Measurements from ENCODE around the gene RABGAP1L.

Gene RABGAP1L

DNA sequence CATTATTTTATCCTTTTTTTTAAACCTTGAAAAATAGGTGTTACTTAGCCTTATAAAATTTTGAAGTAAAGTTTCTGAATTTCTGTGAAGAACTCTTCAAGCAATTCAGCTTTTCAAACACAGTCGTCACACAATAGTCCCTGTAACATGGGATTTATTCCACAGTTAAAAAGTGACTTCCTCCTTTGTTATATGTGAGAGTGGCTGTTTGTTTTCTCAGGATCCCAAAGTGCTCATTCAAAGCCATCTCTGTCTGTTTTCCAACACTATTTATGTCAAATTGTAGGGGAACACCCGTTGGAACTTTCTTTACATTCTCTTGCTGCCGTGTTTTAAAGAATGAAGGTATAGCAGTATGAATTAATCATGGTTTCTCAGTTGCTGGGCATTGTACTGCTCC lies 207.6 kb downstream of the RABGAP1L start:
- H3K4me1 ChIP-seq (ENCODE audit: low read depth, poor library complexity, severe bottlenecking) = peaks cover 10% of the 10 kb centered on the region
- TF ChIP-seq, protein P1, sequence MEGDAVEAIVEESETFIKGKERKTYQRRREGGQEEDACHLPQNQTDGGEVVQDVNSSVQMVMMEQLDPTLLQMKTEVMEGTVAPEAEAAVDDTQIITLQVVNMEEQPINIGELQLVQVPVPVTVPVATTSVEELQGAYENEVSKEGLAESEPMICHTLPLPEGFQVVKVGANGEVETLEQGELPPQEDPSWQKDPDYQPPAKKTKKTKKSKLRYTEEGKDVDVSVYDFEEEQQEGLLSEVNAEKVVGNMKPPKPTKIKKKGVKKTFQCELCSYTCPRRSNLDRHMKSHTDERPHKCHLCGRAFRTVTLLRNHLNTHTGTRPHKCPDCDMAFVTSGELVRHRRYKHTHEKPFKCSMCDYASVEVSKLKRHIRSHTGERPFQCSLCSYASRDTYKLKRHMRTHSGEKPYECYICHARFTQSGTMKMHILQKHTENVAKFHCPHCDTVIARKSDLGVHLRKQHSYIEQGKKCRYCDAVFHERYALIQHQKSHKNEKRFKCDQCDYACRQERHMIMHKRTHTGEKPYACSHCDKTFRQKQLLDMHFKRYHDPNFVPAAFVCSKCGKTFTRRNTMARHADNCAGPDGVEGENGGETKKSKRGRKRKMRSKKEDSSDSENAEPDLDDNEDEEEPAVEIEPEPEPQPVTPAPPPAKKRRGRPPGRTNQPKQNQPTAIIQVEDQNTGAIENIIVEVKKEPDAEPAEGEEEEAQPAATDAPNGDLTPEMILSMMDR (conservative IDR thresholded peaks at IDR 0.05; ENCODE audit: low read depth, low read length) = no peak
- H3K4me3 ChIP-seq (IDR thresholded peaks at IDR 0.05; ENCODE audit: insufficient read depth, low read depth, low read length) = no peak overlapping the region
- no peaks in the 10 kb centered on the region for H3K36me3 ChIP-seq (ENCODE audit: insufficient read depth)
- no peak overlapping the region for H3K4me2 ChIP-seq
- no peak overlapping the region for H3K9ac ChIP-seq
- H3K27me3 ChIP-seq (ENCODE audit: insufficient read depth, low read depth) = no peaks in the 10 kb centered on the region
- H2AFZ ChIP-seq (ENCODE audit: low read depth) = no peak overlapping the region
- no peak overlapping the region for H3K27ac ChIP-seq
- H4K20me1 ChIP-seq (ENCODE audit: insufficient read depth) = no peaks in the 10 kb centered on the region
- no peaks in the 10 kb centered on the region for H3K79me2 ChIP-seq (ENCODE audit: insufficient read depth, low read depth)

DNA sequence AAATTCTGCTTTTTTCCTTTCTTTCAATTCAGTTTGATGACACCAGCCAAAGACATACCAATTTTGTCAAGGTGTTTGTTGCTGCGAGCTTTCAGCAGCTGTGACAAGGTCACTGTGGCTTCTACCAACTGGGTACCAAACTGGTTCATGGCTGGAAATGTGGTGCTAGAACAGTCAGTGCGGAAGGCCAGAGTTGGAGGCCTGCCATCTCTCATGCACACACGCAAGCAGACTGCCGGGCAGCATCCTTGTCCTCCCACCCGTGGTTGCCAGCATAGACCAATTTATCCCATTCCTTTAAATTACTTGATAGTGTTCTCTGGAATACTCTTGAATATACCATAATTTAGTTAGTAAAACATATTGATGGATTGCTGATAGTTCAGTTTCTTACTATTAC lies 208.6 kb downstream of the RABGAP1L start:
- TF ChIP-seq, protein P1 (conservative IDR thresholded peaks at IDR 0.05; ENCODE audit: low read depth, low read length) = no peak
- H3K79me2 ChIP-seq (ENCODE audit: insufficient read depth, low read depth) = no peaks in the 10 kb centered on the region
- H3K4me1 ChIP-seq (ENCODE audit: low read depth, poor library complexity, severe bottlenecking) = peaks cover under 1% of the 10 kb centered on the region
- H2AFZ ChIP-seq (ENCODE audit: low read depth) = no peak overlapping the region
- H3K4me2 ChIP-seq = no peak overlapping the region
- H3K27me3 ChIP-seq (ENCODE audit: insufficient read depth, low read depth) = no peaks in the 10 kb centered on the region
- no peak overlapping the region for H3K9ac ChIP-seq
- H3K4me3 ChIP-seq (IDR thresholded peaks at IDR 0.05; ENCODE audit: insufficient read depth, low read depth, low read length) = no peak overlapping the region
- H3K36me3 ChIP-seq (ENCODE audit: insufficient read depth) = no peaks in the 10 kb centered on the region
- no peaks in the 10 kb centered on the region for H4K20me1 ChIP-seq (ENCODE audit: insufficient read depth)
- H3K27ac ChIP-seq = no peak overlapping the region

DNA sequence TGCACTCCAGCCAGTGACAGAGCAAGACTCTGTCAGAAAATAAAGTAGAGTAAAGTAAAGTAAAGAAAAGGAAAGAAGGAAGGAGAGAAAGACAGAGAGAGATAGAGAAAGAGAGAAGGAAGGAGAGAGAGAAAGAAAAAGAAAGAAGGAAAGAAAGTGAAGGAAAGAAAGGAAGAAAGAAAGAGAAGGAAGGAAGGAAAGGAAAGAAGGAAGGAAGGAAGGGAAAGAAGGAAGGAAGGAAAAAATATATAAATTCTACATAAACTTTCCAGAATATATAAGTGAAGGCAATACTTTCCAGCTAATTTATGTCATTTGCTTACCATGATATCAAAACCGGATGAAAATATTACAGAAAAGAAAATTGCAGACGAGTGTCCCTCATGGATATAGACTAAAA lies 216.7 kb downstream of the RABGAP1L start:
- no peak overlapping the region for H3K9ac ChIP-seq
- H3K4me1 ChIP-seq (ENCODE audit: low read depth, poor library complexity, severe bottlenecking) = no peaks in the 10 kb centered on the region
- no peak overlapping the region for H2AFZ ChIP-seq (ENCODE audit: low read depth)
- no peaks in the 10 kb centered on the region for H3K36me3 ChIP-seq (ENCODE audit: insufficient read depth)
- H3K4me2 ChIP-seq = no peak overlapping the region
- no peaks in the 10 kb centered on the region for H3K79me2 ChIP-seq (ENCODE audit: insufficient read depth, low read depth)
- no peaks in the 10 kb centered on the region for H3K27me3 ChIP-seq (ENCODE audit: insufficient read depth, low read depth)
- no peak overlapping the region for H3K4me3 ChIP-seq (IDR thresholded peaks at IDR 0.05; ENCODE audit: insufficient read depth, low read depth, low read length)
- no peak overlapping the region for H3K27ac ChIP-seq
- TF ChIP-seq, protein P1 (conservative IDR thresholded peaks at IDR 0.05; ENCODE audit: low read depth, low read length) = no peak
- H4K20me1 ChIP-seq (ENCODE audit: insufficient read depth) = no peaks in the 10 kb centered on the region

DNA sequence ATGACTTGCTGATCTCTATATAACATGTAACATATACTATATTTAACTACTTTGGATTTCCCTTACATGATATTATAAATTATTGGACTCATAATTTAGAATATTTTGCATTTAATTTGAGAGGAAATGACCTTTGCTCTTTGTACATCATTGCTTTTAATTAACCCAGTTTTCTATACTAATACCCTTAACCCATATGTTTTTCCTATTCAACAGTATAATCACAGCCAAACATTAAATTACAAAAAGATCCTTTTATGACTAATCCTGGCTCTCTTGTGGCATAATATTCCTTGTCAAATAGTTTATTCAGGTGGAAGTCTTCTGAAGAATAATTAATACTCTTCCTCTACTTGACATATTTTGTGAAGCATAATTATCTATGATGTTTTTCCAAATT lies 232.4 kb downstream of the RABGAP1L start:
- Histone ChIP-seq H3K4me2 (no peak overlapping the region), H3K36me3 (ENCODE audit: insufficient read depth) (no peaks in the 10 kb centered on the region), H3K27ac (no peak overlapping the region), H3K79me2 (ENCODE audit: insufficient read depth, low read depth) (no peaks in the 10 kb centered on the region), H3K4me3 (IDR thresholded peaks at IDR 0.05; ENCODE audit: insufficient read depth, low read depth, low read length) (no peak overlapping the region), H3K9ac (no peak overlapping the region), H4K20me1 (ENCODE audit: insufficient read depth) (no peaks in the 10 kb centered on the region), H3K27me3 (ENCODE audit: insufficient read depth, low read depth) (no peaks in the 10 kb centered on the region), H2AFZ (ENCODE audit: low read depth) (no peak overlapping the region), H3K4me1 (ENCODE audit: low read depth, poor library complexity, severe bottlenecking) (peaks cover 4% of the 10 kb centered on the region)
- TF ChIP-seq, protein P1 (conservative IDR thresholded peaks at IDR 0.05; ENCODE audit: low read depth, low read length) = no peak
